HepG2 (cell line): Measurements from ENCODE around the gene ATG7.

ENCODE experiments used
- CHD2 ChIP-seq: IDR thresholded peaks from 2 replicates; pipeline ENCODE4 v1.6.1; 2011; ENCODE audit warnings: low read depth, low read length, improper control_type of control experiment
- KDM5B ChIP-seq: sonication (generic); formaldehyde crosslinking; IDR thresholded peaks from 2 replicates; pipeline ENCODE4 v1.4.0; 2020; ENCODE audit warnings: missing genetic modification reagents, mild to moderate bottlenecking, borderline replicate concordance
- KLF13 ChIP-seq: sonication (generic); formaldehyde crosslinking; IDR thresholded peaks from 2 replicates; pipeline ENCODE4 v1.4.0; 2020; ENCODE audit warnings: mild to moderate bottlenecking, missing genetic modification reagents
- RARG ChIP-seq: sonication (generic); formaldehyde crosslinking; IDR thresholded peaks from 2 replicates; pipeline ENCODE4 v1.4.0; 2020; ENCODE audit warnings: low read depth, mild to moderate bottlenecking, missing genetic modification reagents
- ZMYM4 ChIP-seq: sonication (generic); formaldehyde crosslinking; IDR thresholded peaks from 2 replicates; pipeline ENCODE4 v1.8.1; 2023; ENCODE audit warnings: mild to moderate bottlenecking, missing genetic modification reagents
- ZNF460 ChIP-seq: sonication (generic); formaldehyde crosslinking; IDR thresholded peaks from 2 replicates; pipeline ENCODE4 v1.5.1; 2020; ENCODE audit warnings: missing genetic modification reagents, mild to moderate bottlenecking, borderline replicate concordance
- ZNF644 ChIP-seq: IDR thresholded peaks from 2 replicates; pipeline ENCODE4 v1.6.1; 2016; ENCODE audit warnings: low read depth
- TF ChIP-seq, protein P1 (sequence below): sonication (generic); formaldehyde crosslinking; IDR thresholded peaks from 2 replicates; pipeline ENCODE4 v1.5.0; 2020; ENCODE audit warnings: mild to moderate bottlenecking, missing genetic modification reagents, moderate library complexity

DNA sequence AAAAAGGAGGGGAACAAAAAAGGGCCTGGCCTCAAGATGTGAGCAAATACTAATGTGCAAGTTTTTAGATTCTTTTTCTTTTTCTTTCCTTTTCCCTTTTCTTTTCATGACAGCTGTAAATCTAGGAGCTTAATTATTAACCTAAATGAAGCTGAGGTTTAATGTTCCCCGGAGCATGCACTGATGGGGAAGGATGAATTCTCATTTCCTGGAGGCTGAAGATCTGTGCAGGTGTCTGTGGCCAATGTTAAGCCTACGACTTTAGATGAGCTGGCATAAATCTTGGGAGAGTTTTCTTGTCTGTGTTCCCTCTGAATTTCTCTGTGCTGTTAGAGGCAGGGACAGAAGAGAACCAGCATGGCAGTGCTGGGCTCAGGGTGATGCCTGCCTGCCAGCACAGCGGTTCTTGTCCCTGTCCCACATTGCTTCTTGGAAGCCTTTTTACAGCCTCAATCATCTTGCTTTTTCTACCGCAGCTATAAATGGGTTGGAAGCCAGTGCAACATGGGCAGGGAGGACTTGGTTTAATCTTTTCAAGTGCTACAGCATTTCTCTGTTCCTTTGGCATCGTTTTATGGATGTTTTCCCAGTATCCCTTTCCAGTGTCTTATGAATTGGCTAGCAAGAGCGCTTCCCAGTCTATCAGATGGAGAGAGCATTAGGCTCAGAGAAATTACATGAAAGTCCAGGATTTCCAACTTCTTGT lies 119.1 kb downstream of the ATG7 start:
- TF ChIP-seq ZNF460 (no peak), KLF13 (CRISPR knock-in tag) (no peak), CHD2 (no peak), RARG (CRISPR knock-in tag) (no peak), ZNF644 (CRISPR knock-in tag) (no peak), ZMYM4 (CRISPR knock-in tag) (no peak), KDM5B (CRISPR knock-in tag) (no peak)
- TF ChIP-seq, protein P1, sequence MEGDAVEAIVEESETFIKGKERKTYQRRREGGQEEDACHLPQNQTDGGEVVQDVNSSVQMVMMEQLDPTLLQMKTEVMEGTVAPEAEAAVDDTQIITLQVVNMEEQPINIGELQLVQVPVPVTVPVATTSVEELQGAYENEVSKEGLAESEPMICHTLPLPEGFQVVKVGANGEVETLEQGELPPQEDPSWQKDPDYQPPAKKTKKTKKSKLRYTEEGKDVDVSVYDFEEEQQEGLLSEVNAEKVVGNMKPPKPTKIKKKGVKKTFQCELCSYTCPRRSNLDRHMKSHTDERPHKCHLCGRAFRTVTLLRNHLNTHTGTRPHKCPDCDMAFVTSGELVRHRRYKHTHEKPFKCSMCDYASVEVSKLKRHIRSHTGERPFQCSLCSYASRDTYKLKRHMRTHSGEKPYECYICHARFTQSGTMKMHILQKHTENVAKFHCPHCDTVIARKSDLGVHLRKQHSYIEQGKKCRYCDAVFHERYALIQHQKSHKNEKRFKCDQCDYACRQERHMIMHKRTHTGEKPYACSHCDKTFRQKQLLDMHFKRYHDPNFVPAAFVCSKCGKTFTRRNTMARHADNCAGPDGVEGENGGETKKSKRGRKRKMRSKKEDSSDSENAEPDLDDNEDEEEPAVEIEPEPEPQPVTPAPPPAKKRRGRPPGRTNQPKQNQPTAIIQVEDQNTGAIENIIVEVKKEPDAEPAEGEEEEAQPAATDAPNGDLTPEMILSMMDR (CRISPR knock-in tag): no peak
